Bladder microvascular endothelial cell (primary cell): ENCODE data around the gene INPP5J. TPM values are rescaled to one million over a fixed set of nuclear protein-coding genes. Genes with fewer than 3 reads are reported as not detected.

Source experiments
- total RNA-seq: library from RNA; depleted of rRNA; stranded (reverse); fragments of >200 nt; gene quantifications from 2 replicates; pipeline ENCODE4 v1.2.3, GENCODE V29; 2014

Gene INPP5J
- total RNA-seq, result 0.50 TPM in 1 of 2 replicates, not detected in the other

GRCh38 chr22:31122532-31123291 is at the start of gene INPP5J:
INPP5J (plus strand) TSS chr22:31122966; CDS start chr22:31123015, 49 bp downstream.

GRCh38 chr22:31080848-31081649 is 41.7 kb upstream of the INPP5J start, which contains the start of gene SMTN:
SMTN (plus strand) TSS chr22:31081318; CDS start chr22:31083259, 1,941 bp downstream.

GRCh38 chr22:31107178-31107893 is 15.4 kb upstream of the INPP5J start, which contains the start of gene SELENOM:
SELENOM (minus strand) TSS chr22:31107568; CDS start chr22:31107505, 63 bp downstream.

GRCh38 chr22:31139866-31140716 is 17.3 kb downstream of the INPP5J start, which contains the start of gene PLA2G3:
PLA2G3 (minus strand) TSS chr22:31140508; CDS start chr22:31140354, 154 bp downstream.

Other genes with a start within 250 kb of the INPP5J start
- gene MORC2, start 154.2 kb upstream of the INPP5J start, total RNA-seq, result 9.2 and 23.3 TPM in 2 replicates
- gene TUG1, start 153.7 kb upstream of the INPP5J start, total RNA-seq, result 21.4 and 59.2 TPM in 2 replicates
- 150 and 177 TPM in 2 replicates for gene SMTN, start 41.6 kb upstream of the INPP5J start, total RNA-seq
- 17.5 and 40.7 TPM in 2 replicates for gene SELENOM, start 15.4 kb upstream of the INPP5J start, total RNA-seq
- not detected in 2 replicates for gene PLA2G3, start 17.5 kb downstream of the INPP5J start, total RNA-seq
- gene RNF185, start 37.2 kb downstream of the INPP5J start, total RNA-seq, result 19.9 and 32.8 TPM in 2 replicates
- 76.1 and 100 TPM in 2 replicates for gene LIMK2, start 89.3 kb downstream of the INPP5J start, total RNA-seq
- gene PIK3IP1, start 169.5 kb downstream of the INPP5J start, total RNA-seq, result 14.7 and 27.9 TPM in 2 replicates
- gene PATZ1, start 223.4 kb downstream of the INPP5J start, total RNA-seq, result 8.9 and 18.4 TPM in 2 replicates